Stimulated activated naive CD8-positive, alpha-beta T cell treated with anti-CD3 and anti-CD28 coated beads, Interleukin-15, Interleukin-2, amounts not matched to agents 100 ng/mL and 50 ng/mL, for 24 hours (primary cell): ENCODE results near the gene RAB31.

Source experiments
- H3K27ac Mint-ChIP-seq: one replicate; pipeline ENCODE4 v1.8.0; 2021; ENCODE audit warnings: mild to moderate bottlenecking, mixed read lengths
- H3K27me3 Mint-ChIP-seq: one replicate; pipeline ENCODE4 v1.8.0; 2021; ENCODE audit warnings: mixed read lengths
- H3K36me3 Mint-ChIP-seq: one replicate; pipeline ENCODE4 v1.8.0; 2021; ENCODE audit warnings: low read depth, mixed read lengths
- H3K4me1 Mint-ChIP-seq: one replicate; pipeline ENCODE4 v1.8.0; 2021; ENCODE audit warnings: low read depth, mixed read lengths
- H3K4me3 Mint-ChIP-seq: one replicate; pipeline ENCODE4 v1.8.0; 2021; ENCODE audit warnings: mild to moderate bottlenecking, mixed read lengths
- H3K9me3 Mint-ChIP-seq: one replicate; pipeline ENCODE4 v1.8.0; 2021; ENCODE audit warnings: mixed read lengths

Gene RAB31

DNA sequence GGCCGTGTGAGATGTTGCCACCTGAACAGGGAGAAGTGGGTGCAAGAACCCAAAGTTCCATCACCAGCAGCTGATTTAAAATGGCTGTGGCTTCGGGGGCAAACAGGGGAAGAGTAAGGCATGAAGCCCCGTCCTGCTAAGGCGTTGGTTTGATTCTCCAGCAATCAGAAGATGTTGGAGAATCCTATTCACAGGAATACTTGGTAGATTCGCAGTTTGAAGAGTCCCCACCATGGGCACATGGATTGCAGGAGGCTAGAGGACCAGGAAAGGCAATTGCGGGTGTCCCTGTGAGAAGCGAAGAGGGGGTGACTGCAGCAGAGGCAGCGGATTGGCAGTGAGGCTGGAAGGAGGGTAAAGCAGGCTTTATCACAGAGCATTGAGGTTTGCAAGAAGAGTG lies 131.1 kb downstream of the RAB31 start:
- Mint-ChIP-seq H3K4me1 (no peaks in the 10 kb centered on the region), H3K4me3 (no peak overlapping the region), H3K9me3 (no peaks in the 10 kb centered on the region), H3K27me3 (peaks cover 6% of the 10 kb centered on the region), H3K27ac (no peak overlapping the region), H3K36me3 (no peaks in the 10 kb centered on the region)

DNA sequence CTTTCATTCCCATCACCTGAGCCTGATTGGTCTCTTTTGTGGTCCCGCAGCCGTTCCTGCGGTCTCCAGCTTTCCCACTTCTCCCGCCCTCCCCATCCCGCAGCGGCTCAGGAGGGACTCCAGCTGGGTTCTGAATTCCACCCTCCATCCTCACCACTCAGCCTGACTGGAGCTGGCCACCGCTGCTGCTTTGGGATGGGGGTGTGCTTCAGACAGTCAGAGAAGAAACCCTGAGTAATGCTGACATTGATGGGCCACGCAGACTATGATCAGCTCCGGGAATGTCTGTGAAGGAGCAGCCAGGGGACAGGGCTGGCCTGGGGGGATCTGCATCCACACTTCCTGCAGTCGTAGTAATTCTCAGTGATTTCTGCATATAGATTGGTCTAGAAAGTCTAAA lies 131.8 kb downstream of the RAB31 start:
- Mint-ChIP-seq H3K9me3 (no peaks in the 10 kb centered on the region), H3K27ac (no peak overlapping the region), H3K36me3 (no peaks in the 10 kb centered on the region), H3K4me1 (no peaks in the 10 kb centered on the region), H3K4me3 (no peak overlapping the region), H3K27me3 (peaks cover 6% of the 10 kb centered on the region)

DNA sequence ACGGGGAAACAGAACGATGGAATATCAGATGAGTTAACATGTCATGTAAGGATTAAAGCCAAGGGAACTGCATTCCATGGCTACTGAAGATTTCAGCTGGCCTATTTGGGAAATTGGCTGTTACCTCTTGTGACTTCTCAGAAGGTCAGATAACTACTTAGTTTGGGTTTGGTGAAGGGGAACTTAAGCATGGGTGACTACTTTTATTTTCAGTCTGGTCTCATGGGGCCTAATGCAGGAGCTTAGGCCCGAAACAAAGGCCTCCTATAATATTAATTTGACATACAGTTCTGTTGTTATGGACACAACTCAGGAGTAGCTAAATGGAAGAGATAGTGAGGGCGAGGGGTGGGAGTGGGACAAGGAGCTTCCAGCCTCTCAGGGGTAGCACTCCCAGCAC lies 133.7 kb downstream of the RAB31 start:
- H3K27me3 Mint-ChIP-seq = peaks cover 2% of the 10 kb centered on the region
- H3K36me3 Mint-ChIP-seq = no peaks in the 10 kb centered on the region
- H3K27ac Mint-ChIP-seq = no peak overlapping the region
- H3K4me3 Mint-ChIP-seq = no peak overlapping the region
- no peaks in the 10 kb centered on the region for H3K9me3 Mint-ChIP-seq
- no peaks in the 10 kb centered on the region for H3K4me1 Mint-ChIP-seq

DNA sequence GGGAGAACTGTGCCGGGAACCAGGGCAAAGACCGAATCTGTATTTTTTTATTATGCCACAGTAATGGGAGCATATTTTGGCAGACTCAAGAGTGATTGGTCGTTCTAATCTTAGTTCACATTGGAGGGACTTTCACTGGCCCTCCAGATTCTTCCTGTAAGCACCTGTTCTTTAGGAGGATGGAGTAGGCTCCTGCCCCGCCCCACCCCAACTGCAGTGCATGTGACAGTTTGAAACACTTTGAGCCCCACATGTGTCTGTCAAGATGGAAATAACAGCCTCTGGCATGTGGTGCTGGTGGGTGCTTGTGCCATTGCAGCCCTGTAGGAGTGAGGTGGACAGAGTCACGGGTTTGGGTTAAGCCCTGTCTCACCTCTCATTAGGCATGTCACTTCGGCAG lies 134.3 kb downstream of the RAB31 start:
- Mint-ChIP-seq H3K9me3 (no peaks in the 10 kb centered on the region), H3K27me3 (no peaks in the 10 kb centered on the region), H3K4me3 (no peak overlapping the region), H3K36me3 (no peaks in the 10 kb centered on the region), H3K27ac (no peak overlapping the region), H3K4me1 (no peaks in the 10 kb centered on the region)

DNA sequence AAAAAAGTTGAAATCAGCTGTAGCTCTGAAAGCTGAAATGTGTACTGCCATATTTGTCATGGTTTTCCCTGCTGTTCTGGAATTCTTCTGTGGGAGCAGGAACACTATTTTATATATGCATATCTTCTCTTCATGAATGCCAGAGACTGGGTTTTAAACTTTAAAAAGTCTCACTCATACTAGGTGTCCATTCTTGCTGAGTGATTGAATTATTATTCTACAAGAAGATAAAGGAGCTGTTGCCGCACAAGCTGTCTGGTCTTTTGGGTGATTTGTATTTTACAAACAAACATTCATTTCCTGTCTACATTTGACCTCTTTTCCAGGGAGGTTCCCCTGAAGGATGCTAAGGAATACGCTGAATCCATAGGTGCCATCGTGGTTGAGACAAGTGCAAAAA lies 137.2 kb downstream of the RAB31 start:
- peaks cover 19% of the 10 kb centered on the region for H3K27me3 Mint-ChIP-seq
- no peaks in the 10 kb centered on the region for H3K4me1 Mint-ChIP-seq
- H3K4me3 Mint-ChIP-seq = no peak overlapping the region
- no peaks in the 10 kb centered on the region for H3K9me3 Mint-ChIP-seq
- no peaks in the 10 kb centered on the region for H3K36me3 Mint-ChIP-seq
- no peak overlapping the region for H3K27ac Mint-ChIP-seq

DNA sequence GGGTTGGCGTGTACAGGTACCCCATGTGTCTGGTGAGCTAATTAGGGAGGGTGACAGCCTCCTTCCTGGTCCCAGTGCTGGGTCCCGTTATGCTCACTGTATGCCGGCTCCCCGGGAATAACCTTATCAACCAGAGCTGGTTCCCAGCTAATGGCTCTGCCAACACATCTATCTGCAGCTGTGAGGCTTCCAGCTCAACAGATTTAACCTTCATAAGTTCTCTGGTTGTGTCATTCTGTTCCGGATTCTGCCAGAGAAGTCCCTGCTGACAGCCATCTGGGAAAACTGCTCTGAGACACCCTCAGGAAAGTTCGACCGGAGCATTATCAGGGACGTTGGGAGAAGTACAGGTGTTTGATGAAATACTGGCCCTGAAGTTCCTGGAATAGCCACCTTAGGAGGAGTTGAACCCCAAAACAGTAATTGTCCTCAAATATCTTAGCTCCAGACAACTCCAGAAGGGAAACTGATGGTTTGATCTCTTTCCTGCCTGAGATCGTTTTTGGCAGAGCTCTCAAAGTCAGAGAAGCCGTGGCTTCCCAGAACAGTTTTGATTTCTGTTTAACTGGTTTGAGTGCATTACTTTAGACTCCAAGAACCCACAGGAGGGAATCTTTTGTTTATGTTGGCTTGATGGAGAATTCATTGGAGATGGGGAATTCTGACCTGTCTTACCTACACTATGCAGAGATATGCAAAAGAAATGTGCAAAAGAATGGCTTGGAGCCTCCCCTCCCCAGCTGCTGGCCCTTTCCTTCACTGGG lies 138.2 kb downstream of the RAB31 start:
- no peaks in the 10 kb centered on the region for H3K4me1 Mint-ChIP-seq
- H3K4me3 Mint-ChIP-seq = no peak overlapping the region
- no peaks in the 10 kb centered on the region for H3K36me3 Mint-ChIP-seq
- no peak overlapping the region for H3K27ac Mint-ChIP-seq
- H3K27me3 Mint-ChIP-seq = peaks cover 19% of the 10 kb centered on the region
- H3K9me3 Mint-ChIP-seq = no peaks in the 10 kb centered on the region

DNA sequence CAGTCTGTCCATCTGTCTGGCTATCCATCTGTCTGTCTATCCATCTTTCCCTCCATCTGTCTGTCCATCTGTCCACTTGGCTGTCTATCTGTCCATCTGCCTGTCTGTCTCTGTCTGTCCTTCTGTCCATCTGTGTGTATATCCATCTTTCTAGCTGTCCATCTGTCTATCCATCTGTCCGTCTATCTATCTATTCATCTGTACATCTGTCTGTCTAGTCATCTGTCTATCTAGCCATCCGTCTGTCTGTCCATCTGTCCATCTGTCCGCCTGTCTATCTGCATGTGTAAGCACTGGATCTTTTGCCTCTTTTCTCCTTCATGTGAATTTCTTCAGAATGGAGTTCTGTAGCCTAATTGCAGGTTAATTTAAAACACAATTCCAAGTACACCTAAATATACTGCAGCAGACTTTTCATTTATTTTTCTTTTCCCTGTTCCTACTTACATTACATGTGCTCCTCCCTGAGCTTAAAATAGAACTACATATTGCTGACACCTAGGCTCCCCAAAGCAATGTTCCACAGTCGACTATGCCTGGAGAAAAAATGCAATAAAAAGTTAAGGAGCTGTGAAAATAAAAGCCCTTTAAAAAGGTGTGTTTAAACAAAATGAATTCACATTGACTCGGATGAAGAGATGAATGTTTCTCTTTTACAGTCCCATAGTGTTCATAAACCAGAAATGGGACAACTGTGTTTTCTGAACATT lies 140.2 kb downstream of the RAB31 start:
- peaks cover 19% of the 10 kb centered on the region for H3K27me3 Mint-ChIP-seq
- H3K9me3 Mint-ChIP-seq = no peaks in the 10 kb centered on the region
- H3K4me3 Mint-ChIP-seq = no peak overlapping the region
- H3K4me1 Mint-ChIP-seq = no peaks in the 10 kb centered on the region
- no peak overlapping the region for H3K27ac Mint-ChIP-seq
- H3K36me3 Mint-ChIP-seq = no peaks in the 10 kb centered on the region

DNA sequence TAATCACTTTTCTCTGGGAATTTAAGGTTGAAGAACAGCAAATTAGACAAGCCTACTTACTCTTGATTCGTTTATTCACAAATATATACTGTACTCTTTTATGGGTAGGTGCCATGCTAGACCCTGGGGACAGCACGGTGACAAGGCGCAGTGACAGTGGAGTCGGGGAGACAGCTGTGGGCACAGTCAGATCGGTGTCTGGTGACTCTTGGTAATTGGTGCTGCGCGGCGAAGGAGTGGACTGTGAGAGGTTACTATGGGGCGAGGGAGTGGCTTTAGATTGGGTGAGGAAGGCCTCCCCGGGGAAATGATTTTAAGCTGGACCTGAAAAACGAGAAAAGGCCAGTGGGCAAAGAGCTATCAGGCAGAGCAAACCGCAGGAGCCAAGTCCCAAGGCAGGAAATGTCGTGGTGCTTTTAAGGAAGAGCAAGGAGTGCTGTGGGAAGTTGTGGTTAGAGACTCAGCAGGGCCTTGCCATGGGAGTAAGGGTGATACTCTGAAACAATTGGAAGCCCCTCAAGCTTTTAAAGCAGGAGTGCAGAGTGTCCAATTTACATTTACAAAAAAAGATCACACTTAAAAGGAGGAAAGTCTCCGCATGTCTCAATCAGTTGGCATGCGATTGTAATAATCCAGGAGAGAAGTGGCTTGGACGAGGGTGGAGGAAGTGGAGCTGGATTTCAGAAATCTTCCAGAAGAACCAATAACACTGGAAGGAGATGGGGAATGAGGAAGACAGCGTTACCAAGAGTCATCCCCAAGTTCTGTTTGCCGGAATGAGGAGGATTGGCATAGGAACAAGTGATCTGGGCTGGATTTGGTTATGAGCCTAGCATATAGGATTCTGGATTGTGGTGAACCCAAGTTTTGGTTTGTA lies 141.5 kb downstream of the RAB31 start:
- Mint-ChIP-seq H3K36me3 (no peaks in the 10 kb centered on the region), H3K27ac (no peak overlapping the region), H3K9me3 (no peaks in the 10 kb centered on the region), H3K4me3 (no peak overlapping the region), H3K27me3 (peaks cover 19% of the 10 kb centered on the region), H3K4me1 (no peaks in the 10 kb centered on the region)

DNA sequence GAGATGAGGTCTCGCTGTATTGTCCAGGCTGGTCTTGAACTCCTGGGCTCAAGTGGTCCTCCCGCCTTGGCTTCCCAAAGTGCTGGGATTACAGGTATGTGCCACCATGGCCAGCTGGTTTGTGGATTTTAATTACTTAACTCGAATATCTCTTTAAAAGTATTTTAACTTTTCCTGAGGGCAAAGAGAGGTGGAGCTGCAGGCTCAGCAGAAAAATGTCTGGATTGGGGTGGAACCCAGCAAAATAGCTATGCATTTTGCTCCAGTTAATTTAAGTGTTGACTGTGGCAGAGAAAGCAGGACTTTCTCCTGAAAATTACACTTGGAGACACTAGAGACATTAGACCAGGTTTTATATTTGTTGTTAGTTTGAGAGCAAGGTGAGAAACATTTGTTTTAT lies 142.2 kb downstream of the RAB31 start:
- Mint-ChIP-seq H3K27ac (no peak overlapping the region), H3K36me3 (no peaks in the 10 kb centered on the region), H3K4me1 (no peaks in the 10 kb centered on the region), H3K9me3 (no peaks in the 10 kb centered on the region), H3K4me3 (no peak overlapping the region), H3K27me3 (peaks cover 19% of the 10 kb centered on the region)

DNA sequence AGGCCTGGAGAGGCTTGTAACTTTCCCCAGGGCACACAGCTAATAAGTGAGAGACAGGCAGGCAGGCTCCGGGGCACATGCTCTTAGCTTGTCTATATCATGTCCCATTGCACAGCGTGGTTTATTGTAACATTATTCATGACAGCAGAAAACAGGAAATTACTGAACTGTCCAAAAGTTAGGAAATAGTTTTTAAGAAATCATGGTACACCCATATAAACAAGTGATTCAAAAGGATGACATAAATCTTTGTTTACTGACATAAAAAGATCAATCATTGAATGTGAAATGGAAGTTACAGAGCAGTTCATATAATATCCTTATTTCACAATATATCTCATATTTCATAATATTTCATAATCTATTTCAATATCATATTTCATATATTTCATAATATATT lies 143.4 kb downstream of the RAB31 start:
- H3K36me3 Mint-ChIP-seq = no peaks in the 10 kb centered on the region
- peaks cover 19% of the 10 kb centered on the region for H3K27me3 Mint-ChIP-seq
- no peak overlapping the region for H3K27ac Mint-ChIP-seq
- H3K4me3 Mint-ChIP-seq = no peak overlapping the region
- no peaks in the 10 kb centered on the region for H3K4me1 Mint-ChIP-seq
- no peaks in the 10 kb centered on the region for H3K9me3 Mint-ChIP-seq

DNA sequence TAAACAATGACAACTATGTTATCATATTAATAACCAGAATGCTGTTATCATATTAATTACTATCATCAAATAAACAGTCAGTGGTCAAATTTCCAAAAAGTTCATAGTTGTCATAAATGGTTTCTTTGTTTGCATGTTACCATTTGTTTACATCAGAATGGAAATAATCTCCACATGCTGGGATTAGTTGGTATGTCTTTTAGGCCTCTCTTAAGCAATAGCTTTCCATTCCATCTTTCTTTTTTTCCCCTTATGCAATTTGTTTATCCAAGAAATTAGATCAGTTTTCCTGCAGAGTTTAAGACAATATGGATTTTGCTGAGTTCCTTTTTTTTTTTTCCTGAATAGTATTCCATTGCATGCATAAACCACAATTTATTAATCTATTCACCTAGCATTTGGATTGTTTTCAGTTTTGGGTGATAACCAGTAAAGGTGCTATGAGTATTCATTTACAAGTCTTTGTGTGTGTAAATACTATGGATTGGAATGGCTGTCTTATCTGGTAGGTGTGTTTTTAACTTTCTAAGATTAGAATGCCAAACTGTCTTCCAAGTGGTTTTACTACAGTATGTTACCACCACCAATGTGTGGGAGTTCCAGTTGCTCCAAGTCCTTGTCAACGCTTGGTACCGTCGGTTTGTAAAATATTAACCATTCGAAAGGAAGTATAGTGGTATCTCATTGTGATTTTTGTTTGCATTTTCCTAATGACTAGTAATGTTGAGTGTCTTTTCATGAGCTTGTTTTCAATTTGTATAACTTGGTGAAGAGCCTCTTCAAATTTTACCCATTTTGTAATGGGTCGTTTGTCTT lies 144.4 kb downstream of the RAB31 start:
- H3K36me3 Mint-ChIP-seq = no peaks in the 10 kb centered on the region
- peaks cover 19% of the 10 kb centered on the region for H3K27me3 Mint-ChIP-seq
- no peak overlapping the region for H3K4me3 Mint-ChIP-seq
- no peaks in the 10 kb centered on the region for H3K4me1 Mint-ChIP-seq
- H3K27ac Mint-ChIP-seq = no peak overlapping the region
- H3K9me3 Mint-ChIP-seq = no peaks in the 10 kb centered on the region

DNA sequence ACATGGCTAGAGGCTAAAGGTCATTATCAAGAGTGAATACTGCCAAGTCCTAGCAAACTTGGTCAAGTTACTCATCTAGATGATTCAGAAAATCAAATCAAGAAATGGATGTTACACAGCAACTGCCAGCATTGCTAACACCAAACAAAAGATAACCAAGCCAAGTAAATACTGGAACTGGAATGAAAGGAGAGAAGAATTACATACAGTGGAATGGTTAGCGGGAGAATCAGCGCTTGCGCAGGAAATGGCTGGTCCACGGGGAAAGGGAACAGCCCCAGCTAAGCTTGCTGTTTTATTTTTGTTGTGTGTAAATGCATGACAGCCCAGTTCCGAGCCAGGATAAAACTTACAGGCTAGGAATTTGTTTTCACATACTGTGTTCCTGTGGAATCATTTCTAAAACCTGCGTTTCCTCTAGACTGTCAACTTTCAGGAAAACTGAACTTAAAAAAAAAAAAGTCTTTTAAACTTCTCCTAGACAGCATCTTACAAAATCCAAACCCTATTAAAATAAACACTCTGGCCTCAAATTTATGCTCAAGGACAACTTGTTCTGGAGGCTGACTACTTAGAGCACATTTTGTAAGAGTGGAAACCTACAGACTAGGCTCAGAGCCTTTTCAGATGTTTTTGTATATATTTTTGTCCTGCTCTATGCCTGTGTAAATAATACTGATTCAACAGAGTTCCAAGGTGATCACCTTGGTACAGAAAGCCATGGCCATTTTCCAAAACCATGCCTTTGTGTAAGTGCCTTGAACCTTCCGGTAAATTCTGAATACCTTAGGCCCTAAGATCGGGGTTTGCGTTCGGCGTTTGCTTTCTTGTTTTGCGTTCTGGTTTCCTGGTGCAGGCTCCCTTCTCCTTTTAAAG lies 146.9 kb downstream of the RAB31 start:
- H3K9me3 Mint-ChIP-seq = no peaks in the 10 kb centered on the region
- no peaks in the 10 kb centered on the region for H3K4me1 Mint-ChIP-seq
- H3K27ac Mint-ChIP-seq = no peak overlapping the region
- H3K4me3 Mint-ChIP-seq = no peak overlapping the region
- H3K27me3 Mint-ChIP-seq = peaks cover 4% of the 10 kb centered on the region
- H3K36me3 Mint-ChIP-seq = no peaks in the 10 kb centered on the region

DNA sequence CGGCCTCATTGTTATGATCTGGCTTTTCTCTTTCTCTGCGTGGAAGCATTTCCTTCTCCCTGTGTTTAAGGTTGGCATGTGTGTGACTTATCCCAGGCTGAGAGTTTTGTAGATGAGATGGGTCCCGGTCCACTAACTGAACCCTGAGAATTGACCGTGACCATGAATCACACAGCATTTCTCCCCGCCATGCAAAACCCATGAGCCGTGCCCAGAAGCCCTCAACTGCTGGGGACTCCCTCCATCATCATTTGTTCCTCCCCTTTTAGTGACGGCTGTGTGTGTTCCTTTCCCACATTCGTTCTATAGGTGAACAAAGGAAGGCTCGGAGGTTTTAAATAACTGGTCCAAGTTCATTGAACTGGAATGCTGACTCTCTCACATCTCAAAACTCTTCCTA lies 147.6 kb downstream of the RAB31 start:
- Mint-ChIP-seq H3K4me3 (no peak overlapping the region), H3K9me3 (no peaks in the 10 kb centered on the region), H3K4me1 (no peaks in the 10 kb centered on the region), H3K36me3 (no peaks in the 10 kb centered on the region), H3K27ac (no peak overlapping the region), H3K27me3 (peaks cover 4% of the 10 kb centered on the region)

DNA sequence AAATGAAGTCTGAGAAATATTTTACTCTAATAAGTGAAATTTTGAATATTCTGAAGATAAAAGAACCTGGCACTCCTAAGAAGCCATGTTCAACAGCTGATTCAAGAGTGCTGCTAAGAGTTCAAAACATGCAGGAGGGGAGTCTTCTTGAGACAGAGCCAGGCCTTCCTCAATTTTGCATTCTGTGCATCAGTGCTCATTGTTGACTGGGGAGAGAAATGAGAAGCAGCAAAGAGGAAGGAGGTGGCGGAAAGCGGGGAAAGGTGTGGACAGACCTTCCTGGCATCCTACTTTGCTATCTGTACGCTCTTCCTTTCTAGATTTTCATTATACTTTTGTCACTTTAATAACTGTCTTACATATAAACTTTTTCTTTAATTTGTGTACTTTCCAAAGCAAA lies 148.0 kb downstream of the RAB31 start:
- Mint-ChIP-seq H3K9me3 (no peaks in the 10 kb centered on the region), H3K36me3 (no peaks in the 10 kb centered on the region), H3K27me3 (peaks cover 4% of the 10 kb centered on the region), H3K27ac (no peak overlapping the region), H3K4me1 (no peaks in the 10 kb centered on the region), H3K4me3 (no peak overlapping the region)
